Natural killer cell (primary cell): Measurements from ENCODE around the gene NEMP2. TPM values are rescaled to one million over a fixed set of nuclear protein-coding genes. Genes with fewer than 3 reads are reported as not detected.
"Not testable (repeated sequence)": the region's sequence is repeated elsewhere in the genome, so short reads cannot be mapped to it uniquely, and the experiment has no call there.

Experiments
- ATAC-seq, 3 donors: fragments of 150-1000 bp in 2 of 3; fragments of 200-7000 bp in 1 of 3; cut with Tn5 transposase; 1 replicate in 1 of 3; 2 replicates in 2 of 3; pipeline ENCODE4 v1.10.0; 2021; ENCODE audit warnings: mild to moderate bottlenecking in 2 of 3, moderate library complexity in 2 of 3
- DNase-seq, 2 donors: peaks; one replicate each; pipeline versions ENCODE4 v3.0.0 to v3.0.0-alpha.2; 2013 to 2021; ENCODE audit warnings: mixed read lengths in 1 of 2
- H3K27ac ChIP-seq: one replicate; pipeline ENCODE4 v1.5.1; 2013; ENCODE audit warnings: mild to moderate bottlenecking, low read length
- H3K27me3 ChIP-seq: one replicate; pipeline ENCODE4 v1.6.1; 2013; ENCODE audit warnings: low read length; ENCODE audit not compliant: control insufficient read depth, insufficient read depth
- H3K36me3 ChIP-seq: one replicate; pipeline ENCODE4 v1.6.1; 2013; ENCODE audit warnings: low read length; ENCODE audit not compliant: control insufficient read depth, insufficient read depth
- H3K4me1 ChIP-seq: one replicate; pipeline ENCODE4 v1.6.1; 2013; ENCODE audit warnings: low read length; ENCODE audit not compliant: control insufficient read depth, insufficient read depth
- H3K4me3 ChIP-seq: one replicate; pipeline ENCODE4 v1.5.1; 2013; ENCODE audit warnings: low read length
- H3K9me3 ChIP-seq: one replicate; pipeline ENCODE4 v1.6.1; 2013; ENCODE audit warnings: low read length; ENCODE audit not compliant: control insufficient read depth, insufficient read depth
- H3K27ac Mint-ChIP-seq, 2 donors: one replicate each; pipeline ENCODE4 v1.8.0; 2022; ENCODE audit warnings: mild to moderate bottlenecking in 2 of 2, mixed read lengths in 2 of 2, moderate library complexity in 1 of 2
- H3K27me3 Mint-ChIP-seq, 2 donors: one replicate each; pipeline ENCODE4 v1.8.0; 2022; ENCODE audit warnings: low read depth in 2 of 2, mixed read lengths in 2 of 2
- H3K36me3 Mint-ChIP-seq: one replicate; pipeline ENCODE4 v1.8.0; 2022; ENCODE audit warnings: mixed read lengths
- H3K4me1 Mint-ChIP-seq, 2 donors: one replicate each; pipeline ENCODE4 v1.8.0; 2022; ENCODE audit warnings: mixed read lengths in 2 of 2
- H3K4me3 Mint-ChIP-seq: one replicate; pipeline ENCODE4 v1.8.0; 2022; ENCODE audit warnings: mild to moderate bottlenecking, moderate library complexity, mixed read lengths
- H3K9me3 Mint-ChIP-seq, 2 donors: one replicate each; pipeline ENCODE4 v1.8.0; 2022; ENCODE audit warnings: mixed read lengths in 2 of 2
- CTCF ChIP-seq: fragments of 200-600 bp; IDR thresholded peaks from one replicate; pipeline ENCODE4 v1.8.0; 2022; ENCODE audit warnings: antibody characterized with exemption
- WGBS: methylation state at CpG from one replicate; pipeline ENCODE4 v1.1.7; 2013; ENCODE audit warnings: missing lambda C conversion rate; ENCODE audit not compliant: insufficient coverage; 5-methylcytosine and 5-hydroxymethylcytosine counted together
- intact Hi-C: fragments of 100-400 bp; cut with micrococcal nuclease; formaldehyde crosslinking; loops from one replicate; pipeline ENCODE4 v1.14.2; 2022
- total RNA-seq, 4 donors: library from RNA; stranded (reverse); fragments of 120-200 nt in 1 of 4; gene quantifications; one replicate each; pipeline versions ENCODE4 v1.2.3 to v1.2.4, GENCODE V29; 2013 to 2022

The NEMP2 gene
- total RNA-seq, 3 donors from 2014 or later (not counting 1 experiment from before 2014, with no cell fraction given), result 17.2 to 21.0 (median 18.3) TPM

GRCh38 chr2:190513877-190514276 is 20.6 kb downstream of the NEMP2 start:
- Mint-ChIP-seq H3K9me3 (no peaks in the 10 kb centered on the region), H3K27me3 (no peaks in the 10 kb centered on the region), H3K4me1 (peaks cover 16% of the 10 kb centered on the region in 2 donors), H3K36me3 (peaks cover 7% of the 10 kb centered on the region), H3K27ac (peak overlapping the region in 1 of 2 donors; percentile 73), H3K4me3 (no peak overlapping the region)
- no peak overlapping the region for H3K4me3 ChIP-seq
- no peaks in the 10 kb centered on the region for H3K27me3 ChIP-seq
- no peaks in the 10 kb centered on the region for H3K9me3 ChIP-seq
- intact Hi-C loops, result no loop called here
- no peak for TF ChIP-seq CTCF
- peaks cover 3% of the 10 kb centered on the region for H3K4me1 ChIP-seq
- H3K27ac ChIP-seq, result no peak overlapping the region
- no peak for ATAC-seq
- DNase-seq, result no peak
- 83% methylated on average over 1 of the region's 2 CpGs for WGBS
- peaks cover 21% of the 10 kb centered on the region for H3K36me3 ChIP-seq

- Histone ChIP-seq H3K27ac (no peak overlapping the region), H3K4me3 (no peak overlapping the region), H3K27me3 (no peaks in the 10 kb centered on the region), H3K36me3 (peaks cover 28% of the 10 kb centered on the region), H3K9me3 (no peaks in the 10 kb centered on the region), H3K4me1 (peaks cover 3% of the 10 kb centered on the region)
- Mint-ChIP-seq H3K36me3 (peaks cover 7% of the 10 kb centered on the region), H3K27ac (peak overlapping the region in 1 of 2 donors; percentile 73), H3K27me3 (no peaks in the 10 kb centered on the region), H3K9me3 (no peaks in the 10 kb centered on the region), H3K4me1 (peaks cover 16% of the 10 kb centered on the region in 2 donors), H3K4me3 (no peak overlapping the region)
- DNase-seq (no peak), ATAC-seq (no peak)
- intact Hi-C loops, result no loop called here
- 87% methylated on average over 5 of the region's 5 CpGs for WGBS
- TF ChIP-seq CTCF, result no peak
Measured at GRCh38 chr2:190512539-190513095, 21.9 kb downstream of the NEMP2 start.

- intact Hi-C loops, result no loop called here
- Histone ChIP-seq H3K36me3 (peaks cover 36% of the 10 kb centered on the region), H3K4me3 (no peak overlapping the region), H3K9me3 (no peaks in the 10 kb centered on the region), H3K4me1 (no peaks in the 10 kb centered on the region), H3K27ac (no peak overlapping the region), H3K27me3 (no peaks in the 10 kb centered on the region)
- no peak overlapping the region for H3K27ac Mint-ChIP-seq
- TF ChIP-seq CTCF, result no peak
- DNase-seq, result no peak
- H3K4me3 Mint-ChIP-seq, result no peak overlapping the region
- ATAC-seq, result no peak
- H3K27me3 Mint-ChIP-seq, result no peaks in the 10 kb centered on the region
- 100% methylated on average over 1 of the region's 2 CpGs for WGBS
- no peaks in the 10 kb centered on the region for H3K9me3 Mint-ChIP-seq
- H3K36me3 Mint-ChIP-seq, result peaks cover 14% of the 10 kb centered on the region
- peaks cover 13 to 21% of the 10 kb centered on the region in 2 donors for H3K4me1 Mint-ChIP-seq
Measured at GRCh38 chr2:190511104-190511503, 23.4 kb downstream of the NEMP2 start.

GRCh38 chr2:190509895-190510294 is 24.6 kb downstream of the NEMP2 start:
- peak overlapping the region in 1 of 2 donors; percentile 11 for H3K27ac Mint-ChIP-seq
- intact Hi-C loops, H3K4me1 ChIP-seq, H3K27me3 Mint-ChIP-seq, H3K27ac ChIP-seq, H3K9me3 Mint-ChIP-seq, H3K4me3 ChIP-seq, H3K9me3 ChIP-seq, DNase-seq, ATAC-seq, H3K4me3 Mint-ChIP-seq, H3K27me3 ChIP-seq: not testable (repeated sequence)
- H3K36me3 Mint-ChIP-seq, result peaks cover 18% of the 10 kb centered on the region
- H3K4me1 Mint-ChIP-seq, result peaks cover 1 to 12% of the 10 kb centered on the region in 2 donors
- 96% methylated on average over 5 of the region's 5 CpGs for WGBS
- peaks cover 46% of the 10 kb centered on the region for H3K36me3 ChIP-seq
